NCI-H2081 (cell line): ENCODE results near the gene KAZN.

Source experiments
- DNase-seq, 2 experiments: peaks; one replicate each; lab custom pipeline; 2025; lab: John Stamatoyannopoulos, UW

The KAZN gene

GRCh38 chr1:14590411-14591180 lies 7.9 kb upstream of the KAZN start:
- DNase-seq: no peak

GRCh38 chr1:14591600-14591999 lies 6.9 kb upstream of the KAZN start:
- no peak for DNase-seq

GRCh38 chr1:14592004-14592631 lies 6.4 kb upstream of the KAZN start:
- no peak for DNase-seq

- DNase-seq: no peak
Observed at GRCh38 chr1:14593302-14593701, 5.2 kb upstream of the KAZN start.

GRCh38 chr1:14594045-14594444 lies 4.4 kb upstream of the KAZN start:
- DNase-seq: no peak

- DNase-seq: no peak
Observed at GRCh38 chr1:14596591-14596990, 1.9 kb upstream of the KAZN start.

- DNase-seq: no peak
Observed at GRCh38 chr1:14597343-14598006, 1.0 kb upstream of the KAZN start.

- no peak for DNase-seq
Observed at GRCh38 chr1:14598007-14598497, 433 bp upstream of the KAZN start.

GRCh38 chr1:14599183-14599791 lies 802 bp downstream of the KAZN start:
- DNase-seq: no peak

- no peak for DNase-seq
Observed at GRCh38 chr1:14599800-14600199, 1.3 kb downstream of the KAZN start.

- no peak for DNase-seq
Observed at GRCh38 chr1:14600405-14601112, 2.1 kb downstream of the KAZN start.

GRCh38 chr1:14602136-14602535 lies 3.7 kb downstream of the KAZN start:
- DNase-seq: no peak

- DNase-seq: no peak
Observed at GRCh38 chr1:14603645-14604044, 5.2 kb downstream of the KAZN start.

GRCh38 chr1:14604414-14604813 lies 5.9 kb downstream of the KAZN start:
- DNase-seq: no peak

GRCh38 chr1:14605945-14606344 lies 7.5 kb downstream of the KAZN start:
- no peak for DNase-seq

- DNase-seq: no peak
Observed at GRCh38 chr1:14606632-14607031, 8.1 kb downstream of the KAZN start.

- DNase-seq: no peak
Observed at GRCh38 chr1:14607295-14607694, 8.8 kb downstream of the KAZN start.

- DNase-seq: no peak
Observed at GRCh38 chr1:14608308-14608707, 9.8 kb downstream of the KAZN start.

GRCh38 chr1:14610761-14611160 lies 12.3 kb downstream of the KAZN start:
- DNase-seq: no peak

- DNase-seq: no peak
Observed at GRCh38 chr1:14611792-14612191, 13.3 kb downstream of the KAZN start.

GRCh38 chr1:14612256-14612655 lies 13.8 kb downstream of the KAZN start:
- no peak for DNase-seq

- no peak for DNase-seq
Observed at GRCh38 chr1:14613926-14614325, 15.4 kb downstream of the KAZN start.
